Breast epithelium (tissue), 4 donors: ENCODE data around the gene GREB1L. TPM values are rescaled to one million over a fixed set of nuclear protein-coding genes. Genes with fewer than 3 reads are reported as not detected.
A peak's percentile ranks its signal among the peaks of the same experiment; 100 is the strongest.

Experiments
- DNase-seq, 2 donors: peaks; one replicate each; pipeline ENCODE4 v3.0.0-alpha.2; 2019; ENCODE audit warnings: low spot score in 2 of 2
- H3K27ac ChIP-seq, 2 donors: fragments of 200-600 bp; sonication (generic) in 1 of 2; one replicate each; pipeline ENCODE4 v1.5.1; 2016 to 2019; ENCODE audit warnings: mild to moderate bottlenecking in 1 of 2
- H3K27me3 ChIP-seq, 2 donors: fragments of 200-600 bp; sonication (generic) in 1 of 2; one replicate each; pipeline versions ENCODE4 v1.5.1 to v1.6.0; 2017 to 2019; ENCODE audit warnings: control low read depth in 1 of 2, mild to moderate bottlenecking in 1 of 2
- H3K36me3 ChIP-seq: fragments of 200-600 bp; one replicate; pipeline ENCODE4 v1.5.1; 2019
- H3K4me1 ChIP-seq, 2 donors: fragments of 200-600 bp; sonication (generic); one replicate each; pipeline ENCODE4 v1.5.1; 2016 to 2019; ENCODE audit warnings: control low read depth in 1 of 2
- H3K4me3 ChIP-seq, 3 donors: fragments of 200-600 bp; sonication (generic); 1 replicate in 2 of 3; 2 replicates in 1 of 3; pipeline ENCODE4 v1.5.1; 2016 to 2019; ENCODE audit warnings: mild to moderate bottlenecking in 3 of 3, moderate library complexity in 2 of 3
- H3K9me3 ChIP-seq, 2 donors: fragments of 200-600 bp; sonication (generic) in 1 of 2; one replicate each; pipeline ENCODE4 v1.5.1; 2016 to 2019; ENCODE audit warnings: control low read depth in 1 of 2
- POLR2A ChIP-seq: fragments of 450-650 bp; IDR thresholded peaks from one replicate; pipeline ENCODE4 v1.6.1; 2016; ENCODE audit warnings: antibody characterized with exemption, mild to moderate bottlenecking, moderate library complexity
- POLR2AphosphoS5 ChIP-seq, 3 donors: sonication (generic); formaldehyde crosslinking; IDR thresholded peaks; one replicate each; pipeline ENCODE4 v1.6.1; 2017; ENCODE audit warnings: antibody characterized with exemption in 3 of 3
- intact Hi-C: fragments of 100-400 bp; cut with DNase I; formaldehyde crosslinking; loops from one replicate; pipeline ENCODE4 v1.15.1; 2023; ENCODE audit warnings: low total_unique reads
- total RNA-seq, 3 donors: library from RNA; depleted of rRNA; stranded (reverse); fragments of >200 nt; gene quantifications; one replicate each; pipeline ENCODE4 v1.1.0, GENCODE V29; 2016
- TF ChIP-seq, protein P1 (sequence below), 3 donors: fragments of 450-650 bp; IDR thresholded peaks; one replicate each; pipeline ENCODE4 v1.5.1; 2016 to 2017; ENCODE audit warnings: antibody characterized with exemption in 3 of 3, mild to moderate bottlenecking in 3 of 3, moderate library complexity in 3 of 3

GREB1L gene
- 10 to 100 TPM in 1 of 3 donors, 1 to 10 TPM in 2; 6.6 to 75.7 (median 8.9) TPM for total RNA-seq

- Histone ChIP-seq H3K4me1 (peaks cover 5 to 6% of the 10 kb centered on the region in 2 donors), H3K36me3 (no peaks in the 10 kb centered on the region), H3K27ac (peak within 1 kb of the TSS; percentile 5 to 38), H3K27me3 (peaks cover 3 to 10% of the 10 kb centered on the region in 2 donors), H3K9me3 (no peaks in the 10 kb centered on the region), H3K4me3 (peak within 1 kb of the TSS; percentile 58 to 85 (median 64))
- TF ChIP-seq POLR2AphosphoS5 (IDR thresholded peaks at IDR 0.05) (no peak), POLR2A (no peak)
- TF ChIP-seq, protein P1, sequence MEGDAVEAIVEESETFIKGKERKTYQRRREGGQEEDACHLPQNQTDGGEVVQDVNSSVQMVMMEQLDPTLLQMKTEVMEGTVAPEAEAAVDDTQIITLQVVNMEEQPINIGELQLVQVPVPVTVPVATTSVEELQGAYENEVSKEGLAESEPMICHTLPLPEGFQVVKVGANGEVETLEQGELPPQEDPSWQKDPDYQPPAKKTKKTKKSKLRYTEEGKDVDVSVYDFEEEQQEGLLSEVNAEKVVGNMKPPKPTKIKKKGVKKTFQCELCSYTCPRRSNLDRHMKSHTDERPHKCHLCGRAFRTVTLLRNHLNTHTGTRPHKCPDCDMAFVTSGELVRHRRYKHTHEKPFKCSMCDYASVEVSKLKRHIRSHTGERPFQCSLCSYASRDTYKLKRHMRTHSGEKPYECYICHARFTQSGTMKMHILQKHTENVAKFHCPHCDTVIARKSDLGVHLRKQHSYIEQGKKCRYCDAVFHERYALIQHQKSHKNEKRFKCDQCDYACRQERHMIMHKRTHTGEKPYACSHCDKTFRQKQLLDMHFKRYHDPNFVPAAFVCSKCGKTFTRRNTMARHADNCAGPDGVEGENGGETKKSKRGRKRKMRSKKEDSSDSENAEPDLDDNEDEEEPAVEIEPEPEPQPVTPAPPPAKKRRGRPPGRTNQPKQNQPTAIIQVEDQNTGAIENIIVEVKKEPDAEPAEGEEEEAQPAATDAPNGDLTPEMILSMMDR (IDR thresholded peaks at IDR 0.05): no peak
- DNase-seq: no peak
- intact Hi-C loops: no loop called here
These were observed at the start of gene GREB1L for GRCh38 chr18:21242141-21242779. TSS of gene GREB1L (plus strand) at chr18:21242232. CDS start at chr18:21383519, 141,287 bp downstream.

DNA sequence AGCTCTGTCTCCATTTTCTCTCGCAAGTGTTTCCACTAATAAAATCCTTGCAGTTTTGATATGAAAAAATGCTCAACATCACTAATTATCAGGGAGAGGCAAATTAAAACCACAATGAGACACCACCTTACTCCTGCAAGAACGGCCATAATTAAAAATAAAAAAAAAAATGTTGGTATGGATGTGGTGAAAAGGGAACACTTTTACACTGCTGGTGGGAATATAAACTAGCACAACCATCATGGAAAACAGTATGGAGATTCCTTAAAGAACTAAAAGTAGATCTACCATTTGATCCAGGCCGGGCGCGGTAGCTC is 49.8 kb upstream of the GREB1L start:
- no peak for DNase-seq
- no peaks in the 10 kb centered on the region for H3K4me1 ChIP-seq
- intact Hi-C loops: no loop called here
- H3K27ac ChIP-seq: no peak overlapping the region
- TF ChIP-seq POLR2A (no peak), POLR2AphosphoS5 (IDR thresholded peaks at IDR 0.05) (no peak)
- TF ChIP-seq, protein P1 (IDR thresholded peaks at IDR 0.05): no peak
- H3K4me3 ChIP-seq: no peak overlapping the region
- H3K36me3 ChIP-seq: no peaks in the 10 kb centered on the region
- no peaks in the 10 kb centered on the region for H3K9me3 ChIP-seq
- no peaks in the 10 kb centered on the region for H3K27me3 ChIP-seq

DNA sequence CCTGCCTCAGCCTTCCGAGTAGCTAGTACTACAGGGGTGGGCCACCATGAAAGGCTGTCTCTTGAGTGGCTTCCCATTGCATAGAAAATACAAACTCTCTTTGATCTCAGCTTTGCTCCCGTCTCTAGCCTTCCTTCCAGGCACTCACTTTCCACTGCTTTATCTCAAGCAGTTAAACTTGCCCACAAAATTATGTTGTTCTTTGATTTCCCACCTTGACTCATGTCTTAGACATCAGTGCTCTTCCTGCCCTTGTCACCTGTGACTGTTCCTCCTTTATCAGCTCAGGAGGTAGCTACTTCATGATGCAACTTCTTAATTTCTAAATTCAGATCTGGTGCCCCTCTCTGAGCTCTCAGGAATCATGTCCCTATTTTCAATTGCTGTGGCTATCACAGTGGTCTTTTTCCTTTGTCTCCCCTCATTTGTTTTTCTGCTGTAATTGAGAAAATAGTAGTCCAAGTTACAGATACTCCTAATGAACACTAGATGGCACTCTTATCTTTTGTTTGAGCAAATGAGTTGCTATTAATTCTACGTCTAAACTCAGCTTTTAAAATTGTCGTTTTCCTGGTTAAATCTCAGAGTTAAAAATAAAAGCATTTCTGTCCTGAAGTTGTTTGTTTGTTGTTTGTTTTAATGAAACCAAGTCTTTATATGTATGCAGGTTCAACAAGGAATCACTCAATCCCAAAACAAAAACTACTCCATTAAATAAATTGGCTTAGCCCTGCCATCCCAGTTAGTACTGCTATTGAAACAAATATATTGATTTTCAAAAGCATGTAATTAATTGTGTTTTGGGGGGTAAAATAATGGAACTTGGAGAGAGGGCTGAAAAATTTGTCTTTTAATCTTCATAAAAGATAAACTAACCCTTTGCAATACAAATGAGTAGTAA is 46.9 kb upstream of the GREB1L start:
- no peak for TF ChIP-seq POLR2AphosphoS5 (IDR thresholded peaks at IDR 0.05)
- TF ChIP-seq, protein P1 (IDR thresholded peaks at IDR 0.05): peak; percentile 20 to 69 (median 64)
- no peaks in the 10 kb centered on the region for H3K36me3 ChIP-seq
- H3K27ac ChIP-seq: no peak overlapping the region
- no peaks in the 10 kb centered on the region for H3K27me3 ChIP-seq
- H3K4me1 ChIP-seq: no peaks in the 10 kb centered on the region
- intact Hi-C loops: no loop called here
- no peak overlapping the region for H3K4me3 ChIP-seq
- H3K9me3 ChIP-seq: no peaks in the 10 kb centered on the region
- DNase-seq: no peak

DNA sequence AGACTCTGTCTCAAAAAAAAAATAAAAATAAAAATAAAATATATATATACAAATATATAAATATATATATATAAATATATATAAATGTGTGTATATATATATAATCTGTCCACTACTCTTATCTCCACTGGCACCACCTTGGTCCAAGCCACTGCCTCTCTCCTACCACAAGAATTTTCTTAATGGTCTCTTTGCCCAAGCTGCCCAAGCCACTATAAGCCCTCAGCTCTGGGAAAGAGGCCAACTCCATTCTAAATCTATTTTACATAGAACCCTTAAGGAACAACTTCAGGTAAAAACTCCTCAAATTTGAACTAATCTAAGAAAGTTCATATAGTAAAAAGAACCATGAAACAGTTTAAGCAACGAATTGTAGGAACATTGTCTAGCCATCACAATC is 45.6 kb upstream of the GREB1L start:
- no peak overlapping the region for H3K27ac ChIP-seq
- H3K4me3 ChIP-seq: no peak overlapping the region
- intact Hi-C loops: no loop called here
- no peak for DNase-seq
- no peaks in the 10 kb centered on the region for H3K27me3 ChIP-seq
- TF ChIP-seq, protein P1 (IDR thresholded peaks at IDR 0.05): no peak
- TF ChIP-seq POLR2AphosphoS5 (IDR thresholded peaks at IDR 0.05) (no peak), POLR2A (no peak)
- no peaks in the 10 kb centered on the region for H3K36me3 ChIP-seq
- H3K9me3 ChIP-seq: no peaks in the 10 kb centered on the region
- H3K4me1 ChIP-seq: no peaks in the 10 kb centered on the region

DNA sequence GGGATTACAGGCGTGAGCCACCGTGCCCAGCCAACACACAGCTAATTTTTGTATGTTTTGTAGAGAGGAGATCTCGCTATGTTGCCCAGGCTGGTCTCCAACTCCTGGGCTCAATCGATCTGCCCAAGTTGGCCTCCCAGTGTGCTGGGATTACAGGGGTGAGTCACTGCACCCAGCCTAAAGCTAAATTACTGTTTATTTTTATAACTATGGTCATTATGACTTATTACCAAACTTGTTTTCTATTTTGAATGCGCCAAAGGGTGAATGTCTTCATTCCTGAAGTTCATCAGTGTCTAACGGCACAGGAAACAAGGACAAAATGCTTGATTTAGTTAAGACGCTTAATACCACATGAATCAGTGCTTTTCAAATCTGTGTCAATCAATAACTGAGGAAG is 38.9 kb upstream of the GREB1L start:
- no peak for DNase-seq
- no peak for TF ChIP-seq POLR2A
- TF ChIP-seq, protein P1 (IDR thresholded peaks at IDR 0.05): no peak
- no peak for TF ChIP-seq POLR2AphosphoS5 (IDR thresholded peaks at IDR 0.05)
- H3K27ac ChIP-seq: no peak overlapping the region
- H3K4me1 ChIP-seq: no peaks in the 10 kb centered on the region
- H3K4me3 ChIP-seq: no peak overlapping the region
- intact Hi-C loops: no loop called here
- no peaks in the 10 kb centered on the region for H3K27me3 ChIP-seq
- no peaks in the 10 kb centered on the region for H3K36me3 ChIP-seq
- H3K9me3 ChIP-seq: no peaks in the 10 kb centered on the region
